ENCODE data around the gene NUBPL. TPM values are rescaled to one million over a fixed set of nuclear protein-coding genes. Genes with fewer than 3 reads are reported as not detected.
A peak's percentile ranks its signal among the peaks of the same experiment; 100 is the strongest.

The NUBPL gene
- 10 to 100 TPM in 1 of 4 donors, 1 to 10 TPM in 3; 1.1 to 12.2 (median 4.6) TPM for polyA plus RNA-seq
- long read RNA-seq, donor 1: 0 reads
- long read RNA-seq, donor 2, full-length matches to known transcripts: 3 of 3 reads
- long read RNA-seq, donor 2, partial matches to known transcripts: 0 of 3 reads
- long read RNA-seq, donor 2, other reads (novel, unspliced or antisense): 0 of 3 reads
- long read RNA-seq, donor 3, full-length matches to known transcripts: 1 of 1 reads
- long read RNA-seq, donor 3, partial matches to known transcripts: 0 of 1 reads
- long read RNA-seq, donor 3, other reads (novel, unspliced or antisense): 0 of 1 reads
- long read RNA-seq, donor 4: 0 reads
- long read RNA-seq, donor 5, full-length matches to known transcripts: 1 of 1 reads
- long read RNA-seq, donor 5, partial matches to known transcripts: 0 of 1 reads
- long read RNA-seq, donor 5, other reads (novel, unspliced or antisense): 0 of 1 reads
- long read RNA-seq, donor 6, full-length matches to known transcripts: 2 of 2 reads
- long read RNA-seq, donor 6, partial matches to known transcripts: 0 of 2 reads
- long read RNA-seq, donor 6, other reads (novel, unspliced or antisense): 0 of 2 reads
- long read RNA-seq, donor 7: 0 reads
- long read RNA-seq, donor 8, partial matches to known transcripts: 0 of 1 reads
- long read RNA-seq, donor 8, other reads (novel, unspliced or antisense): 0 of 1 reads
- long read RNA-seq, donor 9, partial matches to known transcripts: 0 of 1 reads
- long read RNA-seq, donor 9, other reads (novel, unspliced or antisense): 0 of 1 reads
- long read RNA-seq, donor 10, full-length matches to known transcripts: 4 of 4 reads
- long read RNA-seq, donor 10, partial matches to known transcripts: 0 of 4 reads
- long read RNA-seq, donor 10, other reads (novel, unspliced or antisense): 0 of 4 reads

- peak within 1 kb of the TSS; percentile 35 to 88 (median 53) for H3K27ac ChIP-seq (ENCODE audit: low read depth in 1 of 3, low read length in 2 of 3)
- FAIRE-seq (peak; percentile 5), DNase-seq (peak; percentile 92 to 98)
- no peaks in the 10 kb centered on the region for H3K36me3 ChIP-seq (ENCODE audit: control insufficient read depth in 3 of 3, insufficient read depth in 2 of 3, low read depth in 1 of 3, low read length in 3 of 3)
- no peaks in the 10 kb centered on the region for H3K27me3 ChIP-seq (ENCODE audit: control insufficient read depth in 3 of 3, insufficient read depth in 3 of 3, low read length in 3 of 3)
- no peaks in the 10 kb centered on the region for H3K4me1 ChIP-seq (ENCODE audit: control insufficient read depth in 3 of 3, insufficient read depth in 2 of 3, low read depth in 1 of 3, low read length in 2 of 3)
- no peaks in the 10 kb centered on the region for H3K9me3 ChIP-seq (ENCODE audit: control insufficient read depth in 2 of 2, insufficient read depth in 1 of 2, low read depth in 1 of 2, low read length in 1 of 2)
- 0% methylated on average over 34 of the region's 34 CpGs for WGBS, 3 donors
- H3K4me3 ChIP-seq (ENCODE audit: low read depth in 1 of 3, low read length in 3 of 3): peak within 1 kb of the TSS; percentile 61 to 76 (median 66)
Measured at GRCh38 chr14:31561155-31561846, at the start of gene NUBPL. Gene NUBPL (plus strand): TSS chr14:31561404. CDS start chr14:31561440, 36 bp downstream.

- H3K9me3 ChIP-seq (ENCODE audit: control insufficient read depth in 2 of 2, insufficient read depth in 1 of 2, low read depth in 1 of 2, low read length in 1 of 2): no peaks in the 10 kb centered on the region
- no peaks in the 10 kb centered on the region for H3K27me3 ChIP-seq (ENCODE audit: control insufficient read depth in 3 of 3, insufficient read depth in 3 of 3, low read length in 3 of 3)
- FAIRE-seq (no peak), DNase-seq (no peak)
- H3K27ac ChIP-seq (ENCODE audit: low read depth in 1 of 3, low read length in 2 of 3): no peak overlapping the region
- H3K4me3 ChIP-seq (ENCODE audit: low read depth in 1 of 3, low read length in 3 of 3): no peak overlapping the region
- 96 to 97% (median 97%) methylated on average over 31 to 33 of the region's 33 CpGs for WGBS, 3 donors
- H3K36me3 ChIP-seq (ENCODE audit: control insufficient read depth in 3 of 3, insufficient read depth in 2 of 3, low read depth in 1 of 3, low read length in 3 of 3): no peaks in the 10 kb centered on the region
- no peaks in the 10 kb centered on the region for H3K4me1 ChIP-seq (ENCODE audit: control insufficient read depth in 3 of 3, insufficient read depth in 2 of 3, low read depth in 1 of 3, low read length in 2 of 3)
Measured at GRCh38 chr14:31527087-31527486, 34.1 kb upstream of the NUBPL start.

- WGBS, 3 donors: 84 to 88% (median 88%) methylated on average over 8 of the region's 8 CpGs
- no peaks in the 10 kb centered on the region for H3K9me3 ChIP-seq (ENCODE audit: control insufficient read depth in 2 of 2, insufficient read depth in 1 of 2, low read depth in 1 of 2, low read length in 1 of 2)
- H3K4me1 ChIP-seq (ENCODE audit: control insufficient read depth in 3 of 3, insufficient read depth in 2 of 3, low read depth in 1 of 3, low read length in 2 of 3): no peaks in the 10 kb centered on the region
- no peaks in the 10 kb centered on the region for H3K27me3 ChIP-seq (ENCODE audit: control insufficient read depth in 3 of 3, insufficient read depth in 3 of 3, low read length in 3 of 3)
- no peak overlapping the region for H3K4me3 ChIP-seq (ENCODE audit: low read depth in 1 of 3, low read length in 3 of 3)
- no peak overlapping the region for H3K27ac ChIP-seq (ENCODE audit: low read depth in 1 of 3, low read length in 2 of 3)
- no peaks in the 10 kb centered on the region for H3K36me3 ChIP-seq (ENCODE audit: control insufficient read depth in 3 of 3, insufficient read depth in 2 of 3, low read depth in 1 of 3, low read length in 3 of 3)
- no peak for FAIRE-seq
- no peak for DNase-seq
Measured at GRCh38 chr14:31527546-31527945, 33.7 kb upstream of the NUBPL start.

GRCh38 chr14:31529053-31529452 is 32.2 kb upstream of the NUBPL start:
- FAIRE-seq (no peak), DNase-seq (no peak)
- Histone ChIP-seq H3K27me3 (ENCODE audit: control insufficient read depth in 3 of 3, insufficient read depth in 3 of 3, low read length in 3 of 3) (no peaks in the 10 kb centered on the region), H3K9me3 (ENCODE audit: control insufficient read depth in 2 of 2, insufficient read depth in 1 of 2, low read depth in 1 of 2, low read length in 1 of 2) (no peaks in the 10 kb centered on the region), H3K27ac (ENCODE audit: low read depth in 1 of 3, low read length in 2 of 3) (no peak overlapping the region), H3K4me1 (ENCODE audit: control insufficient read depth in 3 of 3, insufficient read depth in 2 of 3, low read depth in 1 of 3, low read length in 2 of 3) (no peaks in the 10 kb centered on the region), H3K4me3 (ENCODE audit: low read depth in 1 of 3, low read length in 3 of 3) (no peak overlapping the region), H3K36me3 (ENCODE audit: control insufficient read depth in 3 of 3, insufficient read depth in 2 of 3, low read depth in 1 of 3, low read length in 3 of 3) (no peaks in the 10 kb centered on the region)
- 24 to 55% (median 47%) methylated on average over 1 of the region's 1 CpG for WGBS, 3 donors

GRCh38 chr14:31530136-31530535 is 31.1 kb upstream of the NUBPL start:
- no peak for DNase-seq
- no peak for FAIRE-seq

GRCh38 chr14:31536201-31536960 is 24.8 kb upstream of the NUBPL start:
- no peak overlapping the region for H3K27ac ChIP-seq (ENCODE audit: low read depth in 1 of 3, low read length in 2 of 3)
- 74 to 78% (median 76%) methylated on average over 5 of the region's 5 CpGs for WGBS, 3 donors
- H3K4me3 ChIP-seq (ENCODE audit: low read depth in 1 of 3, low read length in 3 of 3): no peak overlapping the region
- H3K36me3 ChIP-seq (ENCODE audit: control insufficient read depth in 3 of 3, insufficient read depth in 2 of 3, low read depth in 1 of 3, low read length in 3 of 3): no peaks in the 10 kb centered on the region
- H3K9me3 ChIP-seq (ENCODE audit: control insufficient read depth in 2 of 2, insufficient read depth in 1 of 2, low read depth in 1 of 2, low read length in 1 of 2): no peaks in the 10 kb centered on the region
- H3K27me3 ChIP-seq (ENCODE audit: control insufficient read depth in 3 of 3, insufficient read depth in 3 of 3, low read length in 3 of 3): no peaks in the 10 kb centered on the region
- DNase-seq: no peak
- no peak for FAIRE-seq
- no peaks in the 10 kb centered on the region for H3K4me1 ChIP-seq (ENCODE audit: control insufficient read depth in 3 of 3, insufficient read depth in 2 of 3, low read depth in 1 of 3, low read length in 2 of 3)

More at GRCh38 chr14:31530136-31530535, 31.1 kb upstream of the NUBPL start:
- WGBS, 3 donors: 55 to 58% (median 56%) methylated on average over 7 of the region's 7 CpGs
- Histone ChIP-seq H3K4me1 (ENCODE audit: control insufficient read depth in 3 of 3, insufficient read depth in 2 of 3, low read depth in 1 of 3, low read length in 2 of 3) (no peaks in the 10 kb centered on the region), H3K36me3 (ENCODE audit: control insufficient read depth in 3 of 3, insufficient read depth in 2 of 3, low read depth in 1 of 3, low read length in 3 of 3) (no peaks in the 10 kb centered on the region), H3K9me3 (ENCODE audit: control insufficient read depth in 2 of 2, insufficient read depth in 1 of 2, low read depth in 1 of 2, low read length in 1 of 2) (no peaks in the 10 kb centered on the region), H3K27ac (ENCODE audit: low read depth in 1 of 3, low read length in 2 of 3) (no peak overlapping the region), H3K27me3 (ENCODE audit: control insufficient read depth in 3 of 3, insufficient read depth in 3 of 3, low read length in 3 of 3) (no peaks in the 10 kb centered on the region), H3K4me3 (ENCODE audit: low read depth in 1 of 3, low read length in 3 of 3) (no peak overlapping the region)

GRCh38 chr14:31541702-31542101 is 19.5 kb upstream of the NUBPL start:
- no peak overlapping the region for H3K4me3 ChIP-seq (ENCODE audit: low read depth in 1 of 3, low read length in 3 of 3)
- WGBS, 3 donors: 89 to 96% (median 91%) methylated on average over 1 of the region's 1 CpG
- no peak for FAIRE-seq

More at GRCh38 chr14:31541702-31542101, 19.5 kb upstream of the NUBPL start:
- H3K36me3 ChIP-seq (ENCODE audit: control insufficient read depth in 3 of 3, insufficient read depth in 2 of 3, low read depth in 1 of 3, low read length in 3 of 3): no peaks in the 10 kb centered on the region
- no peaks in the 10 kb centered on the region for H3K9me3 ChIP-seq (ENCODE audit: control insufficient read depth in 2 of 2, insufficient read depth in 1 of 2, low read depth in 1 of 2, low read length in 1 of 2)
- no peak for DNase-seq
- no peaks in the 10 kb centered on the region for H3K27me3 ChIP-seq (ENCODE audit: control insufficient read depth in 3 of 3, insufficient read depth in 3 of 3, low read length in 3 of 3)
- H3K27ac ChIP-seq (ENCODE audit: low read depth in 1 of 3, low read length in 2 of 3): no peak overlapping the region
- H3K4me1 ChIP-seq (ENCODE audit: control insufficient read depth in 3 of 3, insufficient read depth in 2 of 3, low read depth in 1 of 3, low read length in 2 of 3): no peaks in the 10 kb centered on the region

Data from small intestine (tissue), 16 donors.